ENCODE results near the gene LAMC3. TPM values are rescaled to one million over a fixed set of nuclear protein-coding genes. Genes with fewer than 3 reads are reported as not detected.
"Not testable (repeated sequence)": the region's sequence is repeated elsewhere in the genome, so short reads cannot be mapped to it uniquely, and the experiment has no call there.

LAMC3 gene
- polyA plus RNA-seq, 1 donor from 2014 or later: 0.04 TPM

GRCh38 chr9:131113655-131114054 lies 104.7 kb downstream of the LAMC3 start:
- Histone ChIP-seq H3K79me2 (replicated peaks; ENCODE audit: insufficient read depth, low read length) (no peaks in the 10 kb centered on the region), H3K36me3 (ENCODE audit: insufficient read depth, low read length) (no peaks in the 10 kb centered on the region), H3K27ac (ENCODE audit: low read length) (no peak overlapping the region), H3K9ac (ENCODE audit: low read length) (no peak overlapping the region), H2AFZ (ENCODE audit: low read depth, low read length) (no peak overlapping the region), H3K27me3 (ENCODE audit: insufficient read depth, low read depth, low read length) (no peaks in the 10 kb centered on the region), H3F3A (ENCODE audit: insufficient read depth, low read length, poor library complexity, severe bottlenecking) (no peaks in the 10 kb centered on the region), H4K20me1 (ENCODE audit: insufficient read depth) (no peaks in the 10 kb centered on the region), H3K9me2 (ENCODE audit: insufficient read depth, low read length) (no peaks in the 10 kb centered on the region), H3K9me3 (ENCODE audit: low read length) (no peaks in the 10 kb centered on the region), H3K4me2 (ENCODE audit: low read length) (no peak overlapping the region), H3K4me3 (ENCODE audit: low read length) (no peak overlapping the region)
- TF ChIP-seq, protein P1, sequence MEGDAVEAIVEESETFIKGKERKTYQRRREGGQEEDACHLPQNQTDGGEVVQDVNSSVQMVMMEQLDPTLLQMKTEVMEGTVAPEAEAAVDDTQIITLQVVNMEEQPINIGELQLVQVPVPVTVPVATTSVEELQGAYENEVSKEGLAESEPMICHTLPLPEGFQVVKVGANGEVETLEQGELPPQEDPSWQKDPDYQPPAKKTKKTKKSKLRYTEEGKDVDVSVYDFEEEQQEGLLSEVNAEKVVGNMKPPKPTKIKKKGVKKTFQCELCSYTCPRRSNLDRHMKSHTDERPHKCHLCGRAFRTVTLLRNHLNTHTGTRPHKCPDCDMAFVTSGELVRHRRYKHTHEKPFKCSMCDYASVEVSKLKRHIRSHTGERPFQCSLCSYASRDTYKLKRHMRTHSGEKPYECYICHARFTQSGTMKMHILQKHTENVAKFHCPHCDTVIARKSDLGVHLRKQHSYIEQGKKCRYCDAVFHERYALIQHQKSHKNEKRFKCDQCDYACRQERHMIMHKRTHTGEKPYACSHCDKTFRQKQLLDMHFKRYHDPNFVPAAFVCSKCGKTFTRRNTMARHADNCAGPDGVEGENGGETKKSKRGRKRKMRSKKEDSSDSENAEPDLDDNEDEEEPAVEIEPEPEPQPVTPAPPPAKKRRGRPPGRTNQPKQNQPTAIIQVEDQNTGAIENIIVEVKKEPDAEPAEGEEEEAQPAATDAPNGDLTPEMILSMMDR (IDR thresholded peaks at IDR 0.05; ENCODE audit: poor library complexity, severe bottlenecking): no peak
- TF ChIP-seq TAF1 (IDR thresholded peaks at IDR 0.05; ENCODE audit: low read depth): no peak
- no peak for TF ChIP-seq EZH2 (IDR thresholded peaks at IDR 0.05; ENCODE audit: borderline replicate concordance, insufficient read depth, low read length, poor library complexity, severe bottlenecking)
- TF ChIP-seq EP300 (conservative IDR thresholded peaks at IDR 0.05; ENCODE audit: poor library complexity, severe bottlenecking): no peak

GRCh38 chr9:131114084-131114535 lies 105.1 kb downstream of the LAMC3 start:
- H3K4me2 ChIP-seq (ENCODE audit: low read length): no peak overlapping the region
- no peaks in the 10 kb centered on the region for H4K20me1 ChIP-seq (ENCODE audit: insufficient read depth)
- no peaks in the 10 kb centered on the region for H3K27me3 ChIP-seq (ENCODE audit: insufficient read depth, low read depth, low read length)
- no peak overlapping the region for H3K9ac ChIP-seq (ENCODE audit: low read length)
- H2AFZ ChIP-seq (ENCODE audit: low read depth, low read length): no peak overlapping the region
- H3K79me2 ChIP-seq (replicated peaks; ENCODE audit: insufficient read depth, low read length): no peaks in the 10 kb centered on the region
- no peaks in the 10 kb centered on the region for H3F3A ChIP-seq (ENCODE audit: insufficient read depth, low read length, poor library complexity, severe bottlenecking)
- TF ChIP-seq MXI1 (conservative IDR thresholded peaks at IDR 0.05; ENCODE audit: poor library complexity, severe bottlenecking) (no peak), RAD21 (conservative IDR thresholded peaks at IDR 0.05) (no peak), TAF1 (IDR thresholded peaks at IDR 0.05; ENCODE audit: low read depth) (no peak), POLR2AphosphoS5 (IDR thresholded peaks at IDR 0.05) (no peak), SMC3 (conservative IDR thresholded peaks at IDR 0.05; ENCODE audit: poor library complexity) (no peak)
- TF ChIP-seq, protein P2, sequence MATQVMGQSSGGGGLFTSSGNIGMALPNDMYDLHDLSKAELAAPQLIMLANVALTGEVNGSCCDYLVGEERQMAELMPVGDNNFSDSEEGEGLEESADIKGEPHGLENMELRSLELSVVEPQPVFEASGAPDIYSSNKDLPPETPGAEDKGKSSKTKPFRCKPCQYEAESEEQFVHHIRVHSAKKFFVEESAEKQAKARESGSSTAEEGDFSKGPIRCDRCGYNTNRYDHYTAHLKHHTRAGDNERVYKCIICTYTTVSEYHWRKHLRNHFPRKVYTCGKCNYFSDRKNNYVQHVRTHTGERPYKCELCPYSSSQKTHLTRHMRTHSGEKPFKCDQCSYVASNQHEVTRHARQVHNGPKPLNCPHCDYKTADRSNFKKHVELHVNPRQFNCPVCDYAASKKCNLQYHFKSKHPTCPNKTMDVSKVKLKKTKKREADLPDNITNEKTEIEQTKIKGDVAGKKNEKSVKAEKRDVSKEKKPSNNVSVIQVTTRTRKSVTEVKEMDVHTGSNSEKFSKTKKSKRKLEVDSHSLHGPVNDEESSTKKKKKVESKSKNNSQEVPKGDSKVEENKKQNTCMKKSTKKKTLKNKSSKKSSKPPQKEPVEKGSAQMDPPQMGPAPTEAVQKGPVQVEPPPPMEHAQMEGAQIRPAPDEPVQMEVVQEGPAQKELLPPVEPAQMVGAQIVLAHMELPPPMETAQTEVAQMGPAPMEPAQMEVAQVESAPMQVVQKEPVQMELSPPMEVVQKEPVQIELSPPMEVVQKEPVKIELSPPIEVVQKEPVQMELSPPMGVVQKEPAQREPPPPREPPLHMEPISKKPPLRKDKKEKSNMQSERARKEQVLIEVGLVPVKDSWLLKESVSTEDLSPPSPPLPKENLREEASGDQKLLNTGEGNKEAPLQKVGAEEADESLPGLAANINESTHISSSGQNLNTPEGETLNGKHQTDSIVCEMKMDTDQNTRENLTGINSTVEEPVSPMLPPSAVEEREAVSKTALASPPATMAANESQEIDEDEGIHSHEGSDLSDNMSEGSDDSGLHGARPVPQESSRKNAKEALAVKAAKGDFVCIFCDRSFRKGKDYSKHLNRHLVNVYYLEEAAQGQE (IDR thresholded peaks at IDR 0.05; ENCODE audit: borderline replicate concordance): no peak
- TF ChIP-seq, protein P1 (IDR thresholded peaks at IDR 0.05; ENCODE audit: poor library complexity, severe bottlenecking): no peak
- no peaks in the 10 kb centered on the region for H3K9me3 ChIP-seq (ENCODE audit: low read length)
- no peak overlapping the region for H3K27ac ChIP-seq (ENCODE audit: low read length)
- H3K36me3 ChIP-seq (ENCODE audit: insufficient read depth, low read length): no peaks in the 10 kb centered on the region
- no peak overlapping the region for H3K4me3 ChIP-seq (ENCODE audit: low read length)
- no peaks in the 10 kb centered on the region for H3K9me2 ChIP-seq (ENCODE audit: insufficient read depth, low read length)

- not testable (repeated sequence) for H3K27me3 ChIP-seq (ENCODE audit: insufficient read depth, low read depth, low read length); H3K4me3 ChIP-seq (ENCODE audit: low read length); H3F3A ChIP-seq (ENCODE audit: insufficient read depth, low read length, poor library complexity, severe bottlenecking); H3K4me2 ChIP-seq (ENCODE audit: low read length); H3K9ac ChIP-seq (ENCODE audit: low read length); H3K9me2 ChIP-seq (ENCODE audit: insufficient read depth, low read length); H3K79me2 ChIP-seq (replicated peaks; ENCODE audit: insufficient read depth, low read length); H4K20me1 ChIP-seq (ENCODE audit: insufficient read depth); H3K9me3 ChIP-seq (ENCODE audit: low read length); H2AFZ ChIP-seq (ENCODE audit: low read depth, low read length); H3K36me3 ChIP-seq (ENCODE audit: insufficient read depth, low read length); H3K27ac ChIP-seq (ENCODE audit: low read length)
These were observed 106.4 kb downstream of the LAMC3 start for GRCh38 chr9:131115360-131115742.

All from neural cell (in vitro differentiated cells).